ENCODE measurements around the gene NEUROD4.

DNA sequence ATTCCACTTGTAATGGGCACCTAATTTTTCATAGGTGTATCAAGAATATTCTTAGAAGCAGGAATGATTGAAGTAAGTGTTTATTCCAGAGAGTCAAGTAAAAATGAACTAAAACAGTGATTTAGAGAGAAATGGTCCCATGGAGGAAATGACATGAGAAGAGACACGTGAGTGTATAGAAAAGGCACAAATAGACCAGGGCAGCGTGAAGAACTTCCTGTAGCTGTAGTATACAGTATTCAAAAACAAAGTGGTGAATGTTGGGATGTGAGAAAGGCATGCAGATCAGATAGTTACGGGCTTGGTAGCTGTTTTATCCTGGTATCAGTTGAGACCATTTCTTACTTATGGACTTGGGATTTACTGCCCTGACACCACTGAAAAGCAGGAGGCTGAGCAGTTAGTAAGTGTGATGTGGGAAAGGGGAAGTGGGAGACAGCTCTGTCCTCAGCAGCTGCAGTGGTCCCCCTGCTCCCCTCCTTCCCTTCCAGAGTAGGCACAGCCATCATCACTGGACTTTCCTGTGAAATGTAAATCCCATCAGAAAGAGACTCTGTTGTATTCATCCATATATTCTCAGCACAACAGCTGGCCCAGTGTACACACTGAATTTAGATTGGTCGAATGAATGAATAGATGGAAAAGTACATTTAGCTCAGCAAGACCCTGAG is 18.4 kb upstream of the NEUROD4 start:
- TF ChIP-seq ELK1 (IDR thresholded peaks at IDR 0.05; ENCODE audit: low read depth, low read length) (no peak), HDAC2 (IDR thresholded peaks at IDR 0.05) (no peak), MXI1 (IDR thresholded peaks at IDR 0.05; ENCODE audit: low read depth, low read length) (no peak), EZH2 (IDR thresholded peaks at IDR 0.05; ENCODE audit: borderline replicate concordance, control insufficient read depth, low read depth, low read length) (no peak), SRF (IDR thresholded peaks at IDR 0.05; ENCODE audit: low read depth in 2 of 2, low read length in 2 of 2) (no peak), RB1 (IDR thresholded peaks at IDR 0.05; ENCODE audit: borderline replicate concordance) (no peak), JUNB (IDR thresholded peaks at IDR 0.05) (no peak), RFX5 (IDR thresholded peaks at IDR 0.05; ENCODE audit: low read depth, low read length) (no peak), JUND (IDR thresholded peaks at IDR 0.05; ENCODE audit: low read depth, low read length) (no peak), POLR2AphosphoS5 (IDR thresholded peaks at IDR 0.05; ENCODE audit: low read length) (no peak)
- TF ChIP-seq, protein P1, sequence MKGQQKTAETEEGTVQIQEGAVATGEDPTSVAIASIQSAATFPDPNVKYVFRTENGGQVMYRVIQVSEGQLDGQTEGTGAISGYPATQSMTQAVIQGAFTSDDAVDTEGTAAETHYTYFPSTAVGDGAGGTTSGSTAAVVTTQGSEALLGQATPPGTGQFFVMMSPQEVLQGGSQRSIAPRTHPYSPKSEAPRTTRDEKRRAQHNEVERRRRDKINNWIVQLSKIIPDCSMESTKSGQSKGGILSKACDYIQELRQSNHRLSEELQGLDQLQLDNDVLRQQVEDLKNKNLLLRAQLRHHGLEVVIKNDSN (IDR thresholded peaks at IDR 0.05; ENCODE audit: borderline replicate concordance, extremely low read length, insufficient read depth, low read depth, low read length), result no peak
- TF ChIP-seq, protein P2, sequence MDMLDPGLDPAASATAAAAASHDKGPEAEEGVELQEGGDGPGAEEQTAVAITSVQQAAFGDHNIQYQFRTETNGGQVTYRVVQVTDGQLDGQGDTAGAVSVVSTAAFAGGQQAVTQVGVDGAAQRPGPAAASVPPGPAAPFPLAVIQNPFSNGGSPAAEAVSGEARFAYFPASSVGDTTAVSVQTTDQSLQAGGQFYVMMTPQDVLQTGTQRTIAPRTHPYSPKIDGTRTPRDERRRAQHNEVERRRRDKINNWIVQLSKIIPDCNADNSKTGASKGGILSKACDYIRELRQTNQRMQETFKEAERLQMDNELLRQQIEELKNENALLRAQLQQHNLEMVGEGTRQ (IDR thresholded peaks at IDR 0.05; ENCODE audit: borderline replicate concordance, low read depth, low read length), result no peak
- TF ChIP-seq, protein P3, sequence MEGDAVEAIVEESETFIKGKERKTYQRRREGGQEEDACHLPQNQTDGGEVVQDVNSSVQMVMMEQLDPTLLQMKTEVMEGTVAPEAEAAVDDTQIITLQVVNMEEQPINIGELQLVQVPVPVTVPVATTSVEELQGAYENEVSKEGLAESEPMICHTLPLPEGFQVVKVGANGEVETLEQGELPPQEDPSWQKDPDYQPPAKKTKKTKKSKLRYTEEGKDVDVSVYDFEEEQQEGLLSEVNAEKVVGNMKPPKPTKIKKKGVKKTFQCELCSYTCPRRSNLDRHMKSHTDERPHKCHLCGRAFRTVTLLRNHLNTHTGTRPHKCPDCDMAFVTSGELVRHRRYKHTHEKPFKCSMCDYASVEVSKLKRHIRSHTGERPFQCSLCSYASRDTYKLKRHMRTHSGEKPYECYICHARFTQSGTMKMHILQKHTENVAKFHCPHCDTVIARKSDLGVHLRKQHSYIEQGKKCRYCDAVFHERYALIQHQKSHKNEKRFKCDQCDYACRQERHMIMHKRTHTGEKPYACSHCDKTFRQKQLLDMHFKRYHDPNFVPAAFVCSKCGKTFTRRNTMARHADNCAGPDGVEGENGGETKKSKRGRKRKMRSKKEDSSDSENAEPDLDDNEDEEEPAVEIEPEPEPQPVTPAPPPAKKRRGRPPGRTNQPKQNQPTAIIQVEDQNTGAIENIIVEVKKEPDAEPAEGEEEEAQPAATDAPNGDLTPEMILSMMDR (IDR thresholded peaks at IDR 0.05 in 2 of 3, conservative IDR thresholded peaks at IDR 0.05 in 1 of 3; ENCODE audit: control insufficient read depth in 2 of 3, extremely low read depth in 1 of 3, insufficient read depth in 1 of 3, low read depth in 3 of 3, low read length in 3 of 3), result no peak

Measured in GM12878 (cell line).